SK-N-SH treated with all-trans-retinoic acid at 6 μM for 48 hours (cell line): ENCODE data around the gene AFG1L.

ENCODE experiments used
- ATAC-seq: fragments of 200-7000 bp; cut with Tn5 transposase; 3 replicates; pipeline ENCODE4 v1.9.1; 2020; ENCODE audit warnings: mild to moderate bottlenecking, moderate library complexity
- ARNTL ChIP-seq: fragments of 450-650 bp; formaldehyde crosslinking; IDR thresholded peaks from 2 replicates; pipeline ENCODE4 v1.5.0; 2020; ENCODE audit warnings: low read depth, mild to moderate bottlenecking, moderate library complexity, borderline replicate concordance
- BACH2 ChIP-seq: fragments of 250-450 bp; sonication (Bioruptor Pico); IDR thresholded peaks from 2 replicates; pipeline ENCODE4 v1.9.0; 2021; ENCODE audit warnings: mild to moderate bottlenecking, borderline replicate concordance
- CSDC2 ChIP-seq: fragments of 250-450 bp; sonication (Bioruptor Pico); IDR thresholded peaks from 2 replicates; pipeline ENCODE4 v1.5.0; 2020; ENCODE audit warnings: mild to moderate bottlenecking, moderate library complexity
- ESRRG ChIP-seq: fragments of 250-450 bp; sonication (Bioruptor Pico); IDR thresholded peaks from 2 replicates; pipeline ENCODE4 v1.6.1; 2021; ENCODE audit warnings: mild to moderate bottlenecking
- ISL1 ChIP-seq: fragments of 250-450 bp; sonication (Bioruptor Pico); IDR thresholded peaks from 2 replicates; pipeline ENCODE4 v2.1.2; 2022; ENCODE audit warnings: mild to moderate bottlenecking, moderate library complexity
- OSR1 ChIP-seq: fragments of 250-450 bp; sonication (Bioruptor Pico); IDR thresholded peaks from 2 replicates; pipeline ENCODE4 v1.8.0; 2022; ENCODE audit warnings: moderate library complexity, mild to moderate bottlenecking, inconsistent platforms
- PPARA ChIP-seq: fragments of 250-450 bp; sonication (Bioruptor Pico); IDR thresholded peaks from 2 replicates; pipeline ENCODE4 v1.5.0; 2020; ENCODE audit warnings: mild to moderate bottlenecking, borderline replicate concordance
- RARB ChIP-seq: fragments of 250-450 bp; sonication (Bioruptor Pico); IDR thresholded peaks from 2 replicates; pipeline ENCODE4 v1.8.0; 2021; ENCODE audit warnings: mild to moderate bottlenecking, moderate library complexity
- SNAI2 ChIP-seq: fragments of 250-450 bp; sonication (Bioruptor Pico); IDR thresholded peaks from 2 replicates; pipeline ENCODE4 v1.5.0; 2020; ENCODE audit warnings: mild to moderate bottlenecking, moderate library complexity
- TCF4 ChIP-seq: fragments of 250-450 bp; sonication (Bioruptor Pico); IDR thresholded peaks from 2 replicates; pipeline ENCODE4 v1.8.0; 2021; ENCODE audit warnings: mild to moderate bottlenecking, moderate library complexity, borderline replicate concordance
- ZC3H10 ChIP-seq: fragments of 250-450 bp; sonication (Bioruptor Pico); IDR thresholded peaks from 2 replicates; pipeline ENCODE4 v1.5.1; 2021; ENCODE audit warnings: mild to moderate bottlenecking, moderate library complexity
- ZFP3 ChIP-seq: fragments of 250-450 bp; sonication (Bioruptor Pico); IDR thresholded peaks from 2 replicates; pipeline ENCODE4 v1.5.0; 2020; ENCODE audit warnings: mild to moderate bottlenecking, moderate library complexity
- ZFP30 ChIP-seq: fragments of 450-650 bp; formaldehyde crosslinking; IDR thresholded peaks from 2 replicates; pipeline ENCODE4 v1.5.0; 2022; ENCODE audit warnings: mild to moderate bottlenecking, moderate library complexity
- ZNF565 ChIP-seq: fragments of 450-650 bp; formaldehyde crosslinking; conservative IDR thresholded peaks from 2 replicates; pipeline ENCODE4 v1.5.0; 2020; ENCODE audit warnings: low read depth, mild to moderate bottlenecking, moderate library complexity
- ZNF70 ChIP-seq: fragments of 450-650 bp; formaldehyde crosslinking; IDR thresholded peaks from 2 replicates; pipeline ENCODE4 v1.5.0; 2020; ENCODE audit warnings: mild to moderate bottlenecking, moderate library complexity
- ZNF8 ChIP-seq: fragments of 450-650 bp; formaldehyde crosslinking; IDR thresholded peaks from 2 replicates; pipeline ENCODE4 v1.5.0; 2020; ENCODE audit warnings: mild to moderate bottlenecking, moderate library complexity
- TF ChIP-seq, protein P1 (sequence below): fragments of 250-450 bp; sonication (Bioruptor Pico); IDR thresholded peaks from 2 replicates; pipeline ENCODE4 v1.8.0; 2020; ENCODE audit warnings: mild to moderate bottlenecking, moderate library complexity, borderline replicate concordance
- TF ChIP-seq, protein P2 (sequence below): fragments of 250-450 bp; sonication (Bioruptor Pico); IDR thresholded peaks from 2 replicates; pipeline ENCODE4 v1.5.1; 2021; ENCODE audit warnings: mild to moderate bottlenecking, moderate library complexity
- TF ChIP-seq, protein P3 (sequence below): fragments of 250-450 bp; sonication (Bioruptor Pico); IDR thresholded peaks from 2 replicates; pipeline ENCODE4 v1.5.0; 2020; ENCODE audit warnings: mild to moderate bottlenecking, moderate library complexity
- TF ChIP-seq, protein P4 (sequence below): fragments of 250-450 bp; sonication (Bioruptor Pico); IDR thresholded peaks from 2 replicates; pipeline ENCODE4 v1.8.0; 2021; ENCODE audit warnings: low read depth, mild to moderate bottlenecking, moderate library complexity, borderline replicate concordance

The AFG1L gene

DNA sequence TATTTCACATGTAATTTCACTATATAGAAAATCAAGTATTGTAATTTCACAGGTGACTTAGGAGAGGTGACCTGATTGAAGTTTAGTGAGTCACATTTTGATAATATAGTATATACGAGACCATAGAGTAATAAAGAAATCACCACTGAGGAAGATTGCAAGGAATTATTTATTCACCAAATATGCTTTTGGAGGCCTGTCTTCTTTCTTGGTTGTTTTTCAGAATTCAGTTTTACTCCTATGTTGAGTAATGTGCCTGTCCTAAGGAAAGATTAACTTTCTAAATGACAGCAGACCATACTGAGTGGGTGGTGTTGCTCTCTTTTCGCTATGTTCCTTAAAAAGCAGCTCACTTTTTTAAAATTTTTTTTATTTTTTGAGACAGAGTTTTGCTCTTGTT lies 178.3 kb downstream of the AFG1L start (continued):
- TF ChIP-seq, protein P1, sequence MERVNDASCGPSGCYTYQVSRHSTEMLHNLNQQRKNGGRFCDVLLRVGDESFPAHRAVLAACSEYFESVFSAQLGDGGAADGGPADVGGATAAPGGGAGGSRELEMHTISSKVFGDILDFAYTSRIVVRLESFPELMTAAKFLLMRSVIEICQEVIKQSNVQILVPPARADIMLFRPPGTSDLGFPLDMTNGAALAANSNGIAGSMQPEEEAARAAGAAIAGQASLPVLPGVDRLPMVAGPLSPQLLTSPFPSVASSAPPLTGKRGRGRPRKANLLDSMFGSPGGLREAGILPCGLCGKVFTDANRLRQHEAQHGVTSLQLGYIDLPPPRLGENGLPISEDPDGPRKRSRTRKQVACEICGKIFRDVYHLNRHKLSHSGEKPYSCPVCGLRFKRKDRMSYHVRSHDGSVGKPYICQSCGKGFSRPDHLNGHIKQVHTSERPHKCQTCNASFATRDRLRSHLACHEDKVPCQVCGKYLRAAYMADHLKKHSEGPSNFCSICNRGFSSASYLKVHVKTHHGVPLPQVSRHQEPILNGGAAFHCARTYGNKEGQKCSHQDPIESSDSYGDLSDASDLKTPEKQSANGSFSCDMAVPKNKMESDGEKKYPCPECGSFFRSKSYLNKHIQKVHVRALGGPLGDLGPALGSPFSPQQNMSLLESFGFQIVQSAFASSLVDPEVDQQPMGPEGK: no peak
- no peak for TF ChIP-seq ZFP3 (CRISPR knock-in tag)
- no peak for TF ChIP-seq ZNF8
- TF ChIP-seq TCF4: no peak
- TF ChIP-seq, all 23 proteins: peak for 0

DNA sequence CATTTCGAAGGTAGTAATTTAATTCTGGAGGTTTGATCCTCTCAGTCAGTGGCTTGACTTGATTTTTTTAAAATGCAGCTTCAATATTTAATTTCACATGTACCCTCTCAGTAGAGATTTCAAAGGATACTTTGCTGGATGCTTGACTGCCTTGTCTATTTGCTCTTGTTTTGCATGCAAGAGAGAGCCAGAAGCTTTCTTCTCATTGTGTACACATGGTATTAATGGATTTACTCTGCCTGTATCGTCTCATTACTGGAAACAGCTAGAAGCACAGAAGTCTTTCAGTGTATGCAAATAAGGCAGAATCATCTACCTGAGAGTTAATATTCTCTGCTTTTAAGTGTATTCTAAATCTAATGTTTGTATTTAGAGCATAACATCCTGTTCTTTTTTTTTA lies 181.5 kb downstream of the AFG1L start:
- TF ChIP-seq PPARA (CRISPR knock-in tag): no peak
- TF ChIP-seq TCF4: no peak
- TF ChIP-seq, protein P2, sequence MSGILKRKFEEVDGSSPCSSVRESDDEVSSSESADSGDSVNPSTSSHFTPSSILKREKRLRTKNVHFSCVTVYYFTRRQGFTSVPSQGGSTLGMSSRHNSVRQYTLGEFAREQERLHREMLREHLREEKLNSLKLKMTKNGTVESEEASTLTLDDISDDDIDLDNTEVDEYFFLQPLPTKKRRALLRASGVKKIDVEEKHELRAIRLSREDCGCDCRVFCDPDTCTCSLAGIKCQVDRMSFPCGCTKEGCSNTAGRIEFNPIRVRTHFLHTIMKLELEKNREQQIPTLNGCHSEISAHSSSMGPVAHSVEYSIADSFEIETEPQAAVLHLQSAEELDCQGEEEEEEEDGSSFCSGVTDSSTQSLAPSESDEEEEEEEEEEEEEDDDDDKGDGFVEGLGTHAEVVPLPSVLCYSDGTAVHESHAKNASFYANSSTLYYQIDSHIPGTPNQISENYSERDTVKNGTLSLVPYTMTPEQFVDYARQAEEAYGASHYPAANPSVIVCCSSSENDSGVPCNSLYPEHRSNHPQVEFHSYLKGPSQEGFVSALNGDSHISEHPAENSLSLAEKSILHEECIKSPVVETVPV (CRISPR knock-in tag): no peak
- no peak for TF ChIP-seq ZFP30 (CRISPR knock-in tag)
- TF ChIP-seq OSR1 (CRISPR knock-in tag): no peak
- no peak for TF ChIP-seq CSDC2 (CRISPR knock-in tag)
- TF ChIP-seq ISL1 (CRISPR knock-in tag): no peak
- TF ChIP-seq, protein P3, sequence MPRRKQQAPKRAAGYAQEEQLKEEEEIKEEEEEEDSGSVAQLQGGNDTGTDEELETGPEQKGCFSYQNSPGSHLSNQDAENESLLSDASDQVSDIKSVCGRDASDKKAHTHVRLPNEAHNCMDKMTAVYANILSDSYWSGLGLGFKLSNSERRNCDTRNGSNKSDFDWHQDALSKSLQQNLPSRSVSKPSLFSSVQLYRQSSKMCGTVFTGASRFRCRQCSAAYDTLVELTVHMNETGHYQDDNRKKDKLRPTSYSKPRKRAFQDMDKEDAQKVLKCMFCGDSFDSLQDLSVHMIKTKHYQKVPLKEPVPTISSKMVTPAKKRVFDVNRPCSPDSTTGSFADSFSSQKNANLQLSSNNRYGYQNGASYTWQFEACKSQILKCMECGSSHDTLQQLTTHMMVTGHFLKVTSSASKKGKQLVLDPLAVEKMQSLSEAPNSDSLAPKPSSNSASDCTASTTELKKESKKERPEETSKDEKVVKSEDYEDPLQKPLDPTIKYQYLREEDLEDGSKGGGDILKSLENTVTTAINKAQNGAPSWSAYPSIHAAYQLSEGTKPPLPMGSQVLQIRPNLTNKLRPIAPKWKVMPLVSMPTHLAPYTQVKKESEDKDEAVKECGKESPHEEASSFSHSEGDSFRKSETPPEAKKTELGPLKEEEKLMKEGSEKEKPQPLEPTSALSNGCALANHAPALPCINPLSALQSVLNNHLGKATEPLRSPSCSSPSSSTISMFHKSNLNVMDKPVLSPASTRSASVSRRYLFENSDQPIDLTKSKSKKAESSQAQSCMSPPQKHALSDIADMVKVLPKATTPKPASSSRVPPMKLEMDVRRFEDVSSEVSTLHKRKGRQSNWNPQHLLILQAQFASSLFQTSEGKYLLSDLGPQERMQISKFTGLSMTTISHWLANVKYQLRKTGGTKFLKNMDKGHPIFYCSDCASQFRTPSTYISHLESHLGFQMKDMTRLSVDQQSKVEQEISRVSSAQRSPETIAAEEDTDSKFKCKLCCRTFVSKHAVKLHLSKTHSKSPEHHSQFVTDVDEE (CRISPR knock-in tag): no peak
- TF ChIP-seq, all 23 proteins: peak for 0
- ATAC-seq: no peak

DNA sequence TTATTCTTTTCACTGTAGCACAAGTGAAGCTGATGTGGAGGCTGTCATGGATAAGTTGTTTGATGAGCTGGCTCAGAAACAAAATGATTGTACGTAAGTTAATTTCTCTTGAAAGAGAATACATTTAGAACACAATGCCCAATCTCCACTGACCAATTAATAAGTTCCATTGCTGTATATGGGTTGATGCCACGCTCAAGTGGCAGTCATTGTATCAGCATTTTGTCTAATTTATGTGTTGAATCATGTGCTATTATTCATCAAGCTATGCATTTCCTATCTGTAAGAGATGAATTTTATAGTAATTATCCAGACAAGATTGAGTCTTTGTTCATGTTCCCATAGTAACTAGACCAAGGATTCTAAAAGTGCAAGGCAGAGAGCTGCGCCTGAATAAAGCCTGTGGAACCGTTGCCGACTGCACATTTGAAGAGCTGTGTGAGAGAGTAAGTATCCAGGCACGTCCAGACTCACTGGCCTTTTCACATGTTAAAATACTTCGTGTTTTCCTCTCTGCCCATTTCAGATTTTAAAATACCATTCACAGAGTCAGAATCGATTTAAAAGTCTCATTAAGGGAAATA lies 182.1 kb downstream of the AFG1L start:
- no peak for ATAC-seq
- TF ChIP-seq ZFP30 (CRISPR knock-in tag) (no peak), SNAI2 (CRISPR knock-in tag) (no peak), ZC3H10 (CRISPR knock-in tag) (no peak), ESRRG (CRISPR knock-in tag) (no peak), CSDC2 (CRISPR knock-in tag) (no peak), BACH2 (CRISPR knock-in tag) (no peak), ZNF70 (CRISPR knock-in tag) (no peak), ISL1 (CRISPR knock-in tag) (no peak), ZNF8 (no peak), RARB (CRISPR knock-in tag) (no peak), PPARA (CRISPR knock-in tag) (no peak), OSR1 (CRISPR knock-in tag) (no peak), ARNTL (CRISPR knock-in tag) (no peak), TCF4 (no peak), ZNF565 (CRISPR knock-in tag) (no peak)
- TF ChIP-seq, protein P4, sequence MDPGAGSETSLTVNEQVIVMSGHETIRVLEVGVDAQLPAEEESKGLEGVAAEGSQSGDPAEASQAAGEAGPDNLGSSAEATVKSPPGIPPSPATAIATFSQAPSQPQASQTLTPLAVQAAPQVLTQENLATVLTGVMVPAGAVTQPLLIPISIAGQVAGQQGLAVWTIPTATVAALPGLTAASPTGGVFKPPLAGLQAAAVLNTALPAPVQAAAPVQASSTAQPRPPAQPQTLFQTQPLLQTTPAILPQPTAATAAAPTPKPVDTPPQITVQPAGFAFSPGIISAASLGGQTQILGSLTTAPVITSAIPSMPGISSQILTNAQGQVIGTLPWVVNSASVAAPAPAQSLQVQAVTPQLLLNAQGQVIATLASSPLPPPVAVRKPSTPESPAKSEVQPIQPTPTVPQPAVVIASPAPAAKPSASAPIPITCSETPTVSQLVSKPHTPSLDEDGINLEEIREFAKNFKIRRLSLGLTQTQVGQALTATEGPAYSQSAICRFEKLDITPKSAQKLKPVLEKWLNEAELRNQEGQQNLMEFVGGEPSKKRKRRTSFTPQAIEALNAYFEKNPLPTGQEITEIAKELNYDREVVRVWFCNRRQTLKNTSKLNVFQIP (CRISPR knock-in tag): no peak
- TF ChIP-seq, protein P2 (CRISPR knock-in tag): no peak
- TF ChIP-seq, protein P1: no peak
